ENCODE measurements around the gene SYS1.

SYS1 gene

GRCh38 chr20:45358282-45359068 lies 4.5 kb upstream of the SYS1 start:
- DNase-seq, result peak; percentile 92 to 99

DNA sequence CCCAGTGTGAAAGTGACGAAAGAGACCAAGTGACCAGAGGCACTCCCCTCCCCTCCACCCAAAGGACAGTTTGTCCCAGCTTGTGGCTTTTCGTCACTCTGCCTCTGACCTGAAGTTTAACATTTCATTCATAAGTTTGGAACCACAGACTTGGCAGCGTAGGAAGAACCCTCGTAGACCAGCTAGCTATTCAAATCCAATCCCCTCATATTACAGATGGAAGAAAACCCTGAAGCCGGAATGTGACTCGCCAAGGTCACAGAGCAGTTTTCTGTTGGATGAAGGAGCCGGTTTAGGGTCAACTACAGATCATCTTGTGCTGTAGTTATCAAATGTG lies 3.9 kb upstream of the SYS1 start:
- DNase-seq, result peak; percentile 40 to 78

DNA sequence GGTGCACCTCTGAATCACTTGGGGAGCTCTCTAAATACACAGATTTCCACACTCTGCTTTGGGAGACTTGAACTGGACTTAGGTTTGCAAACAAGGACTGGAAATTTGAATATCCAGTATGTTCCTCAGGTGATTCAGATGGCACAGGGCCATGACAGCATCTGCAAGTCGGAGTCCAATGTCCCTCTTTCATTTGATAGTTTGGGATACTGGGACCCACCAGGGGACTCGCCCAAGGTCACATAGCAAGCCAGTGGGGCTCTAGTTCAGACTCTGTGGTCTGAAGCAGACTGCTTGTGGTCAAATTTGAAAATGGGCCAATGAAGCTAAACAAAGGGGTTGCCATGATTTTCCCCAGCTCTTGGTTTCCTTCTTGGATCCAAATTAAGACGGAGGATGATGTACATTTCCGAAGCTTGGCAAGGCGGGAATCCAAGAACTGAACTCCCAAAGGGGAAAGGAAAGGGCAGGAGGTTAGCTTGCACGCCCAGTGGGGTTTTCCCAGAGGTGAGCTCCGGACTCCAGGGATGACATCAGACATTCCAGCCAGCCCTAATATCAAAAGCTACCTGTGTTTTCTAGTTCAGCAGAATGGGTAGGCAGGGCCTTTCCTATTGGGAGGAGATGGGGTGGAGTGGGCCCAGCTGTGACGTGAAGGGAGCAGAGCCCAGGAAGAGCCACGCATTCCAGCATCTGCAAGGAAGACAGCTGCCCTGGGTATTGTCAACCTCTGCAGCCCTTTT lies 3.4 kb upstream of the SYS1 start:
- no peak for DNase-seq

DNA sequence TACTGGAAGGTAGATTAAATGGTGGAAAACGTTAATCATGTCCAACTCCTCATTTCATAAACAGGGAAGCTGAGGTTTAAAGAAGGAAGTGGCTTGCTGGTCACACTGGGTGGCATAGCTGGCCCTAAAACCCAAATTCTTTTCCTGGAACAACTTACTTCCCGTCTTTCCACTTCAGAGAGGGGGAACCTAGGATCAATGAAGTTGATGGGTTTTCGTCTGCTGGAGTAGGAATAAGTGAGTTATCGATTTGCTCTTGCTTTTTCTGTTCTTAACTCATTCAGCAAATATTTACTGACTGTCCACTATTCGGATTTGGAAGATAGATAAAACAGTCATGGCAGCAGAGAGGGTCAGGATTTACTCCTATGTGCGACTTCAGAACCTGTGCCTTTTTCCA lies 1.2 kb upstream of the SYS1 start:
- peak; percentile 55 to 66 for DNase-seq

DNA sequence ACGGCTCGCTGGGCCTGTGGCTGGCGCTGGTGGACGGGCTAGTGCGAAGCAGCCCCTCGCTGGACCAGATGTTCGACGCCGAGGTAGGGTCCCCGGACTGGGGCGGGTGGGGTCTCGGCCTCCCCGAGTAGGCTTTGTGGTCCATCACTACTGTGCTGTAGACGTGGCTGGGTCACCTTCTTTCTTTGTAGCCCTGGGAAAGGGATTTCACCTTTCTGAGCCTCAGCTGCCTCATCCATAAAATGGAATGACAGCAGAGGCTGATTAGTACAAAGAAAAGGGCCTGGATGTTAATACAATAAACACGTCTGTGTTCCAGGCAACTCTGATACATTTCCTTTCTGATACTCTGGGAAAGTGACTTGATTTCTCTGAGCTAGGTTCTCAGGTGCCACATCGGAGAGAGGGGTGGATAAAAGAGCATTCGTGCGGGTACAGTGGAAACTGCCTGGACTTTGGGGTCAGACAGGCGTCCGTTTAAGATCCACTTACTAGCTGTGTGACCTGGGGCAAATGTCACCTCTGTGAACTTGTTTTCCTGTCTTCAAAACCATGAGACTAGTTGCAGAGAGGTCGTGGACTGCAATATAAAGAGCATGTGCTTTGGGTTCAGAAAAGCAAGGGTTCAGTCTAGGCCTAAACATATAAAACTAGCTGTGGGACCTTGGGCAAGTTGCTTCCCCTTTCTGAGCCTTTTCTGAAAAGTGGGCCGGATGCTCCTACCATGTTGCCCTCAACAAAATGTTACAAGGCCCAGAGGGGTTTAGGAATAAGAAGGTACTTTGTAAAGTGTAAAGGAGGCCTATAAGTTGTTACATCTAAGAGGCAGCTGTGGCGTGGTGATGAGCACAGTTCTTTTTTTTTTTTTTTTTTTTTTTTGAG lies 896 bp downstream of the SYS1 start:
- DNase-seq, result no peak

DNA sequence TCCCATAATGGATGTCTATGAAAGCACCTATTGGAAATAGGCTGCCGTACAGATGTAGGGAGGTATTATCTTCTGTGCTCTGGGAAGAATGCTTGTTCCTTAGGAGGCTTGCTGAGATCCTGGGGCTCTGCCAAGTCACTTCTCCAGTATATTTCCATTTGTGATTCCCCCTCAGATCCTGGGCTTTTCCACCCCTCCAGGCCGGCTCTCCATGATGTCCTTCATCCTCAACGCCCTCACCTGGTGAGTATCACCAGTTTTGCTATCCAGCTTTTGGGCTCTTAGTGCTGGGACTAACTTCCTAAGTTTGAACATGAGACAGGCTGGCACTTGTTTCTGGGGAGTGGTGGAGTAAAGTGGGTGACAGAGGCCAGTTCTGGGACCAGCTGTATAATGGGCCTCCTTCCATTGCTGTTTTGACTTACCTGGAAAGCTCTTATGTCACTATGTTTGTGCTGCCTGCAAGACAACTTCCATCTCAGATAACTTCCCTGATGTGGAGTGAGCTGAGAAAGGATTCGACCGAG lies 2.6 kb downstream of the SYS1 start:
- no peak for DNase-seq

DNA sequence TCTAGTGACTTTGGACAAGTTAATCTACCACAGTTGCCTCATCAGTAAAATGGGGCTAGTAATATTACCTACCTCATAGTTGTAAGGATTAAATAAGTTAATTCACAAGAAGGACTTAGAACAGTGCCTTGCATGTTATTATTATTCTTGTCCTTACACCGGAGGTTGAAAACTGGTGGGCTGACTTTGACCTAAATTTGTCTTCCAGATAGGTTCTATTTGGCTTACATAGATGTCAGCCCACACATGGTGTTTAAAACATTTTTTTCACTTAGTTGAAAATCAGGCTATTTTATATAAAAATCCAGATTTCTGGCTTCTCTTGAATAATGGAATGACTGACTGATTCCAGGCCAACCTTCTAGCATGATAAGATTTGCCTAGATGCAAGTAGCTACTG lies 3.2 kb downstream of the SYS1 start:
- no peak for DNase-seq

DNA sequence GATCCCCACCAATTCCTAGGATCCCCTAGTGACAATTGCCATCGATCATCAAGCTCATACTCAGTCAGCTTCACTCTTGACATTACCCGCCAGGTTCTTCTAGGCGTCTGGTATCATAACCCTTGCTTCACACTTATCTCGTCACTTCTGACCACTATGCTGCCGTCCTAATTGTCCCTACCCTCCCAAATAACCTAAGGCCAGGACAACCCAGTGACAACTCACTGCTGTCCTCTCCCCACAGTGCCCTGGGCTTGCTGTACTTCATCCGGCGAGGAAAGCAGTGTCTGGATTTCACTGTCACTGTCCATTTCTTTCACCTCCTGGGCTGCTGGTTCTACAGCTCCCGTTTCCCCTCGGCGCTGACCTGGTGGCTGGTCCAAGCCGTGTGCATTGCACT lies 3.7 kb downstream of the SYS1 start:
- no peak for DNase-seq

GRCh38 chr20:45367126-45367525 lies 4.2 kb downstream of the SYS1 start:
- DNase-seq, result no peak

DNA sequence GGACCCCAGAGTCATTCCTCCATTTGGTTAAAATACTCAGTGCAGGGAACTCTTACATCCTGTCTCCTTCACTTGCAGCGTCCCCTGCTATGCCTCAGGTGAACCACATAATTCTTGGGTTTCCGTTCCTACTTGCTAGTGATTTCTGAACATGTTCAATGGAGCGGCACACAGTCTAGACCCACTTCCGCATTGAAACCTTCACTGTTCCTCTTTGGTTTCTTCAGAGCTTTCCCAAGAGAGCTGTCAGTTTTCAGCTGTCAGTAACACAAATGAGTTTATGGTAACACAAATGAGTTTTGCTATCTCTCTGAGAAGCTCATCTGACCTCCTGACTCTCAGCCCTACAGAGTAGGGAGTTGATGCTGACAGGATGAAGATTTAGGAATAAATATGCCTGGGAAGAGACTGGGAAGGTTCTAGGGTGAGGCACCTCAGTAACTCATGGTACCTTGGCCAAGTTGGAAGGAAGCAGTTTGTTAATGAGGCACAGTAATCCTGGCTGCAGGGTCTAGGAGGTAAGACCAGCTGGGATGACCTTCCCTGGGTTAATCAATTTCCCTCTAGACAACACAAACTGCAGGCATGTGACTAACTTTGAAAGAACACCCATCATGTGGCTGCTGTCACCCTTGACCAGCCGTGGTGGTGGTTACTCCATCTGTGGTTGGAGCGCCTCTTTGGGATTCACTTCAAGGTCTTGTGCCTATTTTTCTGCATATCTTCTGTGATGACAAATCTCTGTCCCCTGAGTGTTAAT lies 5.4 kb downstream of the SYS1 start:
- DNase-seq, result peak; percentile 75 to 81

- no peak for DNase-seq
Observed at GRCh38 chr20:45370571-45371160, 7.7 kb downstream of the SYS1 start.

- no peak for DNase-seq
Observed at GRCh38 chr20:45372241-45372640, 9.3 kb downstream of the SYS1 start.

GRCh38 chr20:45372646-45373352 lies 9.8 kb downstream of the SYS1 start:
- no peak for DNase-seq

DNA sequence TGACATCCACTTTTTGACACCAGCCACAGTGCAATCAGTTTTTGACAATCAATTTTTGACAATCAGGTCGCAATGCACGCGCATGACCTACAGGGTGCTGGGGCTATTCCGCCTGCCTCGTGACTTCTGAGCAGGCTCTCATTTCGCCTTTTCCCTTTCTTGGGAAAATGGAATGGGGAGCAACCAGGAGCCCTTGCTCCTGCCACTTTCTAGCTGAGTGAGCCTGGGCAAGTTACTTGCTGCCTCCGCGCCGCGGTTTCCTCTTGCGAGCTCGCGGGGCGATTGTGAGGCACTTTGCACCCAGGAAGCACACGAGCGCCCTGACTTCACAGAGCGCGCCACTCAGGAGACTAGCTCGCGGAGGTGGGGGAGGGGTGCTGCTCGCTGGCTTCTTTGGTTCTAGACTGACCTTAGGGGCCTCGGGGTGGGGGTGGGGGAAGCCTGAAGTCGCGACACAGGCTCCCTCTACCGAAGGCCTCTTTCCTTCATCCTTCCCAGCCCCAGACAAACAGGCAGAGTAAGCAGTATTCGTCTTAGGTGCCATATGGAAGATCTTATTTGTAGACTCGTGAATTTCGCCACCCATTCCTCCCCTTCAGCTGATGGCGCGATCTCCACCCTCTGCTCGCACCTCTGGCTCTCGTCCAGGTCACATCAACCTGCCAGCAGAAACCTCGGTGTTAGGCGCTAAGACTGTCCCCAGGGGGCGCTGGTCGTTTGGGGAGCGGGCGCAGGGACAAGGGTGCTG lies 10.6 kb downstream of the SYS1 start:
- DNase-seq, result peak; percentile 57 to 89

DNA sequence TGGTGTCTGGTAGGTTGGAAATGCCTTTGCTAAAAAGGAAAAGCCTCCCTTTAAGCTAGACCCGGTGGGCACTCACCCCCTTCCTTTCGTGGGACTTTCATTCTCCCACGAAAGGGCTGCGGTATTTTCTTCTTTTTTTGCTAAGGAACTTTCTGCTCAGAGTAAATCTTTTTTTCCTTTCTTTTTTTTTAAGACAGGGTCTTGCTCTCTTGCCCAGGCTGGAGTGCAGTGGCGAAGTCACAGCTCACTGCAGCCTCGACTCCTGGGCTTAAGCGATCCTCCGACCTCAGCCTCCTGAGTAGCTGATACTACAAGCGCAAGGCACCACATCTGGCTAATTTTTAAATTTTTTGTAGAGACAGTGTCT lies 11.1 kb downstream of the SYS1 start:
- no peak for DNase-seq

DNA sequence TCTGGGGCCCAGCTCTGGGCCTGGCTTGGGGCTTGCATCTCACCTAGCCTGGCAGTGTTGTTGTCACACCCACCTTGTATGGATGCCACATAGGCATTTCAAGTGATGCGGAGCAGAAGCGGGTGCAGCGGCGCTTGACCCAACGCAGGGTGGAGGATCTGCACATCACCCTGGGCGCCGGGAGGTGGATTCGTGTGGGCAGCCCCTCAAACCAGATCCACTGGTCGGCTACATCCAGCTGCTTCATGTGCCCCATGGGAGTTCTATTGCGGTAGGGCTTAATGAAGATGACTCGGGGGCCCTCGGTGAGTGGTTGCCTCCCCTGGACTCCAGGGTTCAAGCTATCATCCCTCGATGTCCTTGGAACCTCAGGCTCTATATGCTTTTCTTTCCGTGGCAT lies 12.0 kb downstream of the SYS1 start:
- no peak for DNase-seq

GRCh38 chr20:45377269-45377668 lies 14.3 kb downstream of the SYS1 start:
- DNase-seq, result no peak

GRCh38 chr20:45378191-45378590 lies 15.2 kb downstream of the SYS1 start, which contains the start of gene TP53TG5:
TP53TG5 (minus strand) TSS chr20:45378325; CDS start chr20:45378236, 89 bp downstream.
- no peak for DNase-seq

- DNase-seq, result no peak
Observed at GRCh38 chr20:45387274-45387673, 24.3 kb downstream of the SYS1 start.

GRCh38 chr20:45390931-45391330 lies 28.0 kb downstream of the SYS1 start:
- no peak for DNase-seq

DNA sequence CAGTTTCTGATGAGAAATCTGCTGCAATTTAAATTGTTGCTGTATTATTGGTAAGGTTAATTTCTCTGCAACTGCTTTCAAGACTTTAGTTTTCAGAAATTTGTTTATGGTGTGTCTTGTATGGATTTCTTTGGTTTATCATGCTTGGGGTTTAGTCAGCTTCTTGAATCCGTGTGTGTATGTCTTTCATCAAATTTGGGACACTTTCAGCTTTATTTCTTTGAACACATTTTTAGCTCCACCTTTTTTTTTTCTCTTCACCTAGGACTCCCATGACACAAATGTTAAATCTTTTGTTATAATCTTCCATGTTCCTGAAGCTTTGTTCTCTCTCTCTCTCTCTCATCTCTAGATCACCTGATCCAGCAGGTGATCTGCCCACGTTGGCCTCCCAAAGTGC lies 28.6 kb downstream of the SYS1 start:
- DNase-seq, result no peak
